COLO668 (cell line): ENCODE results near the gene THADA.
A peak's percentile ranks its signal among the peaks of the same experiment; 100 is the strongest.
"Not testable (repeated sequence)": the region's sequence is repeated elsewhere in the genome, so short reads cannot be mapped to it uniquely, and the experiment has no call there.

Source experiments
- DNase-seq: peaks from one replicate; lab custom pipeline; 2025; ENCODE audit not compliant: unreplicated experiment; lab: John Stamatoyannopoulos, UW

Gene THADA

GRCh38 chr2:43389581-43390466 is 206.0 kb downstream of the THADA start:
- DNase-seq = no peak

GRCh38 chr2:43388371-43388770 is 207.5 kb downstream of the THADA start:
- no peak for DNase-seq

- DNase-seq = no peak
Measured at GRCh38 chr2:43387092-43388062, 208.5 kb downstream of the THADA start.

- DNase-seq = not testable (repeated sequence)
Measured at GRCh38 chr2:43386679-43387078, 209.2 kb downstream of the THADA start.

GRCh38 chr2:43384143-43384542 is 211.7 kb downstream of the THADA start:
- no peak for DNase-seq

- no peak for DNase-seq
Measured at GRCh38 chr2:43383533-43383932, 212.3 kb downstream of the THADA start.

- DNase-seq = no peak
Measured at GRCh38 chr2:43379494-43379893, 216.3 kb downstream of the THADA start.

GRCh38 chr2:43377327-43377726 is 218.5 kb downstream of the THADA start:
- DNase-seq = no peak

- no peak for DNase-seq
Measured at GRCh38 chr2:43376523-43377198, 219.2 kb downstream of the THADA start.

- DNase-seq = no peak
Measured at GRCh38 chr2:43375746-43376522, 219.9 kb downstream of the THADA start.

- no peak for DNase-seq
Measured at GRCh38 chr2:43372416-43373081, 223.3 kb downstream of the THADA start.

GRCh38 chr2:43370705-43371104 is 225.1 kb downstream of the THADA start:
- no peak for DNase-seq

- DNase-seq = peak; percentile 43
Measured at GRCh38 chr2:43370146-43370545, 225.7 kb downstream of the THADA start.

- DNase-seq = no peak
Measured at GRCh38 chr2:43368483-43369385, 227.1 kb downstream of the THADA start.

- no peak for DNase-seq
Measured at GRCh38 chr2:43367012-43367782, 228.6 kb downstream of the THADA start.

- no peak for DNase-seq
Measured at GRCh38 chr2:43363120-43363519, 232.7 kb downstream of the THADA start.

GRCh38 chr2:43361286-43361685 is 234.6 kb downstream of the THADA start:
- no peak for DNase-seq

GRCh38 chr2:43360137-43360536 is 235.7 kb downstream of the THADA start:
- DNase-seq = no peak
